Amniotic stem cell (primary cell): ENCODE measurements around the gene RNF38.
"Not testable (repeated sequence)": the region's sequence is repeated elsewhere in the genome, so short reads cannot be mapped to it uniquely, and the experiment has no call there.

Experiments
- DNase-seq: peaks from one replicate; lab custom pipeline; 2025; lab: John Stamatoyannopoulos, UW

Gene RNF38

GRCh38 chr9:36399980-36400331 is at the start of gene RNF38:
RNF38 (minus strand) TSS chr9:36400269; CDS start chr9:36400108, 161 bp downstream.
- no peak for DNase-seq

- not testable (repeated sequence) for DNase-seq
These were observed 48.5 kb upstream of the RNF38 start for GRCh38 chr9:36448555-36448954.

GRCh38 chr9:36448017-36448416 is 47.9 kb upstream of the RNF38 start:
- no peak for DNase-seq

- not testable (repeated sequence) for DNase-seq
These were observed 46.6 kb upstream of the RNF38 start for GRCh38 chr9:36446678-36447077.

- no peak for DNase-seq
These were observed 45.8 kb upstream of the RNF38 start for GRCh38 chr9:36445800-36446361.

GRCh38 chr9:36444203-36444602 is 44.1 kb upstream of the RNF38 start:
- DNase-seq = no peak

- DNase-seq = no peak
These were observed 43.5 kb upstream of the RNF38 start for GRCh38 chr9:36443581-36443980.

- DNase-seq = no peak
These were observed 42.6 kb upstream of the RNF38 start for GRCh38 chr9:36442710-36443109.

GRCh38 chr9:36441966-36442365 is 41.9 kb upstream of the RNF38 start:
- no peak for DNase-seq

GRCh38 chr9:36438536-36439236 is 38.6 kb upstream of the RNF38 start:
- no peak for DNase-seq

- no peak for DNase-seq
These were observed 37.7 kb upstream of the RNF38 start for GRCh38 chr9:36437790-36438189.

- no peak for DNase-seq
These were observed 36.8 kb upstream of the RNF38 start for GRCh38 chr9:36436909-36437308.

- no peak for DNase-seq
These were observed 33.3 kb upstream of the RNF38 start for GRCh38 chr9:36433386-36433785.

GRCh38 chr9:36431078-36431477 is 31.0 kb upstream of the RNF38 start:
- no peak for DNase-seq

GRCh38 chr9:36426945-36427344 is 26.9 kb upstream of the RNF38 start:
- no peak for DNase-seq

- no peak for DNase-seq
These were observed 26.3 kb upstream of the RNF38 start for GRCh38 chr9:36426348-36426747.

- DNase-seq = no peak
These were observed 24.4 kb upstream of the RNF38 start for GRCh38 chr9:36424289-36425055.

- DNase-seq = no peak
These were observed 23.1 kb upstream of the RNF38 start for GRCh38 chr9:36423206-36423605.

GRCh38 chr9:36416890-36417289 is 16.8 kb upstream of the RNF38 start:
- DNase-seq = no peak

- DNase-seq = no peak
These were observed 15.9 kb upstream of the RNF38 start for GRCh38 chr9:36415822-36416525.

GRCh38 chr9:36411410-36411809 is 11.3 kb upstream of the RNF38 start:
- not testable (repeated sequence) for DNase-seq

GRCh38 chr9:36409076-36409475 is 9.0 kb upstream of the RNF38 start:
- DNase-seq = not testable (repeated sequence)
